ENCODE measurements around the gene NPHP4. TPM values are rescaled to one million over a fixed set of nuclear protein-coding genes. Genes with fewer than 3 reads are reported as not detected.

NPHP4 gene
- polyA plus RNA-seq, 1 of the 3 experiments (the other 2 are of a cell fraction) = 7.0 TPM

GRCh38 chr1:5908461-5909375, 83.5 kb downstream of the NPHP4 start:
- H4K20me1 ChIP-seq (ENCODE audit: insufficient read depth) = no peaks in the 10 kb centered on the region
- TF ChIP-seq TAF1 (IDR thresholded peaks at IDR 0.05; ENCODE audit: borderline replicate concordance, low read depth, low read length) (no peak), TEAD4 (IDR thresholded peaks at IDR 0.05; ENCODE audit: borderline replicate concordance, insufficient read depth) (no peak), YY1 (IDR thresholded peaks at IDR 0.05; ENCODE audit: low read depth) (no peak), FOXM1 (IDR thresholded peaks at IDR 0.05; ENCODE audit: low read depth) (no peak), TCF12 (IDR thresholded peaks at IDR 0.05) (no peak), ELF1 (IDR thresholded peaks at IDR 0.05) (no peak), ZBTB33 (IDR thresholded peaks at IDR 0.05; ENCODE audit: borderline replicate concordance, low read depth) (no peak), JUND (IDR thresholded peaks at IDR 0.05) (no peak), EP300 (IDR thresholded peaks at IDR 0.05; ENCODE audit: borderline replicate concordance in 1 of 2, low read depth in 1 of 2, low read length in 1 of 2) (no peak), SIN3A (IDR thresholded peaks at IDR 0.05; ENCODE audit: borderline replicate concordance, low read depth, low read length) (no peak), MEF2A (IDR thresholded peaks at IDR 0.05; ENCODE audit: borderline replicate concordance, low read depth) (no peak)
- TF ChIP-seq, protein P1, sequence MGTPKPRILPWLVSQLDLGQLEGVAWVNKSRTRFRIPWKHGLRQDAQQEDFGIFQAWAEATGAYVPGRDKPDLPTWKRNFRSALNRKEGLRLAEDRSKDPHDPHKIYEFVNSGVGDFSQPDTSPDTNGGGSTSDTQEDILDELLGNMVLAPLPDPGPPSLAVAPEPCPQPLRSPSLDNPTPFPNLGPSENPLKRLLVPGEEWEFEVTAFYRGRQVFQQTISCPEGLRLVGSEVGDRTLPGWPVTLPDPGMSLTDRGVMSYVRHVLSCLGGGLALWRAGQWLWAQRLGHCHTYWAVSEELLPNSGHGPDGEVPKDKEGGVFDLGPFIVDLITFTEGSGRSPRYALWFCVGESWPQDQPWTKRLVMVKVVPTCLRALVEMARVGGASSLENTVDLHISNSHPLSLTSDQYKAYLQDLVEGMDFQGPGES (IDR thresholded peaks at IDR 0.05; ENCODE audit: low read depth, low read length) = no peak
- TF ChIP-seq, protein P2, sequence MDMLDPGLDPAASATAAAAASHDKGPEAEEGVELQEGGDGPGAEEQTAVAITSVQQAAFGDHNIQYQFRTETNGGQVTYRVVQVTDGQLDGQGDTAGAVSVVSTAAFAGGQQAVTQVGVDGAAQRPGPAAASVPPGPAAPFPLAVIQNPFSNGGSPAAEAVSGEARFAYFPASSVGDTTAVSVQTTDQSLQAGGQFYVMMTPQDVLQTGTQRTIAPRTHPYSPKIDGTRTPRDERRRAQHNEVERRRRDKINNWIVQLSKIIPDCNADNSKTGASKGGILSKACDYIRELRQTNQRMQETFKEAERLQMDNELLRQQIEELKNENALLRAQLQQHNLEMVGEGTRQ (IDR thresholded peaks at IDR 0.05; ENCODE audit: borderline replicate concordance, low read depth, low read length) = no peak
- H3K79me2 ChIP-seq (ENCODE audit: insufficient read depth) = no peaks in the 10 kb centered on the region
- H3K9me2 ChIP-seq = no peaks in the 10 kb centered on the region
- no peaks in the 10 kb centered on the region for H3K27me3 ChIP-seq (ENCODE audit: insufficient read depth)
- H3K4me3 ChIP-seq (ENCODE audit: low read depth in 2 of 2, low read length in 1 of 2) = no peak overlapping the region
- H3K4me1 ChIP-seq (ENCODE audit: control insufficient read depth in 1 of 2, insufficient read depth in 2 of 2, low read depth in 1 of 2, low read length in 1 of 2) = no peaks in the 10 kb centered on the region; a peak in 1 of 4 replicates
- H3K36me3 ChIP-seq (replicated peaks in 1 of 2; ENCODE audit: control insufficient read depth in 1 of 2, insufficient read depth in 2 of 2, low read length in 1 of 2) = peaks cover 0 to 16% of the 10 kb centered on the region in 2 experiments
- no peak overlapping the region for H2AFZ ChIP-seq (ENCODE audit: low read depth)
- H3F3A ChIP-seq (replicated peaks; ENCODE audit: insufficient read depth) = no peaks in the 10 kb centered on the region
- H3K4me2 ChIP-seq = no peak overlapping the region
- WGBS (ENCODE audit: low lambda C conversion rate) = 97% methylated on average over 11 of the region's 35 CpGs
- ChIA-PET CTCF (interaction anchor here (1.4 to 5.2 kb wide), 3 partner anchors 8 to 66 kb away, joined by 3 to 44 read pairs (median 4); no protein-coding TSS in a partner anchor), POLR2A (no interaction called here)
- H3K9me3 ChIP-seq = no peaks in the 10 kb centered on the region
- DNase-seq = no peak
- H3K9ac ChIP-seq = no peak overlapping the region
- H3K27ac ChIP-seq (ENCODE audit: low read depth in 2 of 2, low read length in 1 of 2) = no peak overlapping the region
